ENCODE data around the gene MAML2. TPM values are rescaled to one million over a fixed set of nuclear protein-coding genes. Genes with fewer than 3 reads are reported as not detected.

Gene MAML2
- total and polyA plus RNA-seq, 2 experiments from 2014 or later, result 4.7 to 15.3 TPM

DNA sequence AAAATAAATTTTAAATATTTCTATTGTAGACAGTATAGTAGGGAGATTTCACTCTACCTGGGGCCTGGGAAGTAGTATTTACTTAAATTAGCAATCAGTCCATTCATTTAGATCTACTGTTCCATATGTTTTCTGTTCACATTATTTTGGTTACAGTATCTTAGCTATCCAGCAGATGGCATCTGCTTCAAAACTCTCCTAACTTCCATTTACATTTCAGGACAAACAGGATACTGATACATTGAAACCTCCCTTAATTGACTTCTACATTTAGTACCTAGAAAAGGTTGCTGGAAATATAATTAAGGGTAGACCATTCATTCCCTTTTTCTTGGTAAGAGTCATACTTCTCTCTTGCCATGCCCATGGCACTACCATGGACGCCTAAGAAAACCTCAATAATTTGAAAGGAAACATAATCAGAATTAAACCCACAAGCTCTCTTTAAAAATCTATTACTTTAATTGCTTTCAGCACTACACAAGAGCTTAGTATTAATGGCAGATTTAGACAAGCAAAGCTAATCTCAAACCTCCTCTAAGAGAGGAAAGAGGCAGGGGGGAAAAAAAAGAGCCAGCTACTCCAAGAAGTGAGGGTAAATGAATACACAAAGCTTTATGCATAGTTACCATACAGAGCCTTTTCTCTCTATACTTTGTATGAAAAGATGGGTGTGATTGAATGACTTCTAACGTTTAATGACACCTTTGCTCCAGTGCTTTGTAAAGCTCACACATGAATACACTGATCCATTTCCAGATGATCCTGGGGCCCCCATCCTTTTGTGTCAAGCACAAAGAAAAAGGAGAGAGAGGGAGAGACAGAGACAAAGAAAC lies 287.9 kb downstream of the MAML2 start:
- Histone ChIP-seq H3K79me2 (peaks cover 25% of the 10 kb centered on the region), H3K4me2 (no peak overlapping the region), H3K4me3 (no peak overlapping the region), H3K9me3 (ENCODE audit: low read depth) (no peaks in the 10 kb centered on the region), H3K9me2 (replicated peaks; ENCODE audit: insufficient read depth) (no peaks in the 10 kb centered on the region), H3K27me3 (no peaks in the 10 kb centered on the region), H4K20me1 (ENCODE audit: insufficient read depth, poor library complexity, severe bottlenecking) (no peaks in the 10 kb centered on the region), H3K4me1 (ENCODE audit: insufficient read depth) (peaks cover 42% of the 10 kb centered on the region), H3K27ac (peak overlapping the region; percentile 46), H2AFZ (peak overlapping the region; percentile 8), H3K36me3 (replicated peaks; ENCODE audit: insufficient read depth, low read depth) (no peaks in the 10 kb centered on the region)
- TF ChIP-seq EZH2phosphoT487 (IDR thresholded peaks at IDR 0.05; ENCODE audit: low read depth, severe bottlenecking, unreplicated experiment), result no peak
- TF ChIP-seq EZH2 (IDR thresholded peaks at IDR 0.05; ENCODE audit: borderline replicate concordance), result no peak
- TF ChIP-seq CTCF (IDR thresholded peaks at IDR 0.05; ENCODE audit: poor library complexity), result peak; percentile 69
- no peak for DNase-seq (ENCODE audit: low spot score)
- WGBS (ENCODE audit: low lambda C conversion rate, missing lambda C conversion rate), result 33% methylated on average over 2 of the region's 2 CpGs

GRCh38 chr11:96052921-96053651 lies 289.9 kb downstream of the MAML2 start:
- Histone ChIP-seq H3K27ac (peak overlapping the region; percentile 67), H2AFZ (no peak overlapping the region), H3K27me3 (no peaks in the 10 kb centered on the region), H3K9me3 (ENCODE audit: low read depth) (no peaks in the 10 kb centered on the region), H3K4me2 (no peak overlapping the region), H3K79me2 (peaks cover 32% of the 10 kb centered on the region), H3K4me1 (ENCODE audit: insufficient read depth) (peaks cover 53% of the 10 kb centered on the region), H3K4me3 (no peak overlapping the region), H3K36me3 (replicated peaks; ENCODE audit: insufficient read depth, low read depth) (no peaks in the 10 kb centered on the region), H3K9me2 (replicated peaks; ENCODE audit: insufficient read depth) (no peaks in the 10 kb centered on the region), H4K20me1 (ENCODE audit: insufficient read depth, poor library complexity, severe bottlenecking) (no peaks in the 10 kb centered on the region)
- TF ChIP-seq EZH2 (IDR thresholded peaks at IDR 0.05; ENCODE audit: borderline replicate concordance) (no peak), CTCF (IDR thresholded peaks at IDR 0.05; ENCODE audit: poor library complexity) (no peak), EZH2phosphoT487 (IDR thresholded peaks at IDR 0.05; ENCODE audit: low read depth, severe bottlenecking, unreplicated experiment) (no peak)
- DNase-seq (ENCODE audit: low spot score), result no peak
- WGBS (ENCODE audit: low lambda C conversion rate, missing lambda C conversion rate), result 64% methylated on average over 2 of the region's 2 CpGs

DNA sequence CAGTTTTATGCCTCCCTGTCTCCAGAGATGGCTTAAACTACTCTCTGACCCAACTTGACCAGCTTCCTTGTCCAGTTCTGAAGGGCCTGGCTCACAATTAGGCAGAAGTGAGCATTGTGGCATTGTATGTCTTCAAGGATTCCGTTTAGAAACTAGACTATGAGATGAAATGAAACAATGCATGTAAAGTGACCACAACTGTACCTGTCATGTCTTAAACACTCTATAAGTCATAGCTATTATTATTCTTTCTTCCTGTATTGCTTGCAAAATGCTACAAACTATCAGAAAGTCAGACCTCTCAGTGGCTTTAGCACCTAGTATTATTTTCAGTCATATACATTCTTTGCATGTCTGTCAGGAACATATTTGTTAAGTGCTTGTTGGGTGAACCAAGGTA lies 291.2 kb downstream of the MAML2 start:
- Histone ChIP-seq H4K20me1 (ENCODE audit: insufficient read depth, poor library complexity, severe bottlenecking) (no peaks in the 10 kb centered on the region), H3K4me3 (no peak overlapping the region), H3K9me3 (ENCODE audit: low read depth) (no peaks in the 10 kb centered on the region), H3K27ac (peak overlapping the region; percentile 67), H3K4me2 (no peak overlapping the region), H3K4me1 (ENCODE audit: insufficient read depth) (peaks cover 56% of the 10 kb centered on the region), H3K36me3 (replicated peaks; ENCODE audit: insufficient read depth, low read depth) (no peaks in the 10 kb centered on the region), H3K9me2 (replicated peaks; ENCODE audit: insufficient read depth) (no peaks in the 10 kb centered on the region), H2AFZ (no peak overlapping the region), H3K27me3 (no peaks in the 10 kb centered on the region), H3K79me2 (peaks cover 41% of the 10 kb centered on the region)
- no peak for TF ChIP-seq EZH2phosphoT487 (IDR thresholded peaks at IDR 0.05; ENCODE audit: low read depth, severe bottlenecking, unreplicated experiment)
- no peak for TF ChIP-seq EZH2 (IDR thresholded peaks at IDR 0.05; ENCODE audit: borderline replicate concordance)
- no peak for TF ChIP-seq CTCF (IDR thresholded peaks at IDR 0.05; ENCODE audit: poor library complexity)
- no peak for DNase-seq (ENCODE audit: low spot score)
- 70% methylated on average over 1 of the region's 1 CpG for WGBS (ENCODE audit: low lambda C conversion rate, missing lambda C conversion rate)

Data from hepatocyte (in vitro differentiated cells).